Smooth muscle cell (in vitro differentiated cells): ENCODE measurements around the gene CCDC71. TPM values are rescaled to one million over a fixed set of nuclear protein-coding genes. Genes with fewer than 3 reads are reported as not detected.

Experiments
- DNase-seq: peaks from one replicate; lab custom pipeline; 2025; ENCODE audit not compliant: unreplicated experiment; lab: John Stamatoyannopoulos, UW
- H2AFZ ChIP-seq: fragments of 200-600 bp; sonication (generic); 2 replicates; pipeline ENCODE4 v1.6.0; 2016; ENCODE audit warnings: antibody characterized with exemption, low read depth, mild to moderate bottlenecking
- H3F3A ChIP-seq: fragments of 200-600 bp; sonication (generic); 2 replicates; pipeline ENCODE4 v1.6.0; 2017; ENCODE audit warnings: antibody characterized with exemption, low read depth
- H3K27ac ChIP-seq: fragments of 200-600 bp; sonication (generic); 2 replicates; pipeline ENCODE4 v1.5.1; 2016; ENCODE audit warnings: low read depth, mild to moderate bottlenecking
- H3K27me3 ChIP-seq: fragments of 200-600 bp; sonication (generic); 2 replicates; pipeline ENCODE4 v1.6.1; 2016; ENCODE audit warnings: low read depth, mild to moderate bottlenecking
- H3K36me3 ChIP-seq: fragments of 200-600 bp; sonication (generic); 2 replicates; pipeline ENCODE4 v1.5.1; 2016; ENCODE audit warnings: low read depth
- H3K4me1 ChIP-seq: fragments of 200-600 bp; sonication (generic); 2 replicates; pipeline ENCODE4 v1.5.1; 2016; ENCODE audit warnings: low read depth
- H3K4me2 ChIP-seq: fragments of 200-600 bp; sonication (generic); 2 replicates; pipeline ENCODE4 v1.6.0; 2016; ENCODE audit warnings: mild to moderate bottlenecking
- H3K4me3 ChIP-seq: fragments of 200-600 bp; sonication (generic); 2 replicates; pipeline ENCODE4 v1.5.1; 2016; ENCODE audit warnings: mild to moderate bottlenecking
- H3K79me2 ChIP-seq: fragments of 200-600 bp; sonication (generic); 2 replicates; pipeline ENCODE4 v1.6.0; 2016; ENCODE audit warnings: low read depth, mild to moderate bottlenecking
- H3K9ac ChIP-seq: fragments of 200-600 bp; sonication (generic); 2 replicates; pipeline ENCODE4 v1.6.0; 2016; ENCODE audit warnings: low read depth
- H3K9me3 ChIP-seq: fragments of 200-600 bp; sonication (generic); replicated peaks from 2 replicates; pipeline ENCODE4 v1.5.1; 2016; ENCODE audit warnings: low read depth
- H4K20me1 ChIP-seq: fragments of 200-600 bp; sonication (generic); 2 replicates; pipeline ENCODE4 v1.6.0; 2016; ENCODE audit warnings: low read depth
- WGBS: methylation state at CpG from one replicate; pipeline ENCODE4 v1.1.7; 2016; ENCODE audit warnings: low lambda C conversion rate; 5-methylcytosine and 5-hydroxymethylcytosine counted together
- polyA plus RNA-seq: library from polyadenylated mRNA; unstranded; fragments of >200 nt; fragmentation: Nextera tagmentation; extraction: Ambion mirVana; gene quantifications from 2 replicates; pipeline ENCODE4 v1.2.1, GENCODE V29; 2016
- total RNA-seq: library from RNA; depleted of rRNA; stranded (reverse); fragments of >200 nt; gene quantifications from 2 replicates; pipeline ENCODE4 v1.2.3, GENCODE V29; 2014
- TF ChIP-seq, protein P1 (sequence below): fragments of 200-600 bp; sonication (generic); IDR thresholded peaks from 2 replicates; pipeline ENCODE4 v1.5.1; 2017; ENCODE audit warnings: borderline replicate concordance, mild to moderate bottlenecking, antibody characterized with exemption; ENCODE audit not compliant: insufficient read depth, poor library complexity, severe bottlenecking

CCDC71 gene
- total and polyA plus RNA-seq, 2 experiments from 2014 or later: 0.59 to 33.8 TPM

DNA sequence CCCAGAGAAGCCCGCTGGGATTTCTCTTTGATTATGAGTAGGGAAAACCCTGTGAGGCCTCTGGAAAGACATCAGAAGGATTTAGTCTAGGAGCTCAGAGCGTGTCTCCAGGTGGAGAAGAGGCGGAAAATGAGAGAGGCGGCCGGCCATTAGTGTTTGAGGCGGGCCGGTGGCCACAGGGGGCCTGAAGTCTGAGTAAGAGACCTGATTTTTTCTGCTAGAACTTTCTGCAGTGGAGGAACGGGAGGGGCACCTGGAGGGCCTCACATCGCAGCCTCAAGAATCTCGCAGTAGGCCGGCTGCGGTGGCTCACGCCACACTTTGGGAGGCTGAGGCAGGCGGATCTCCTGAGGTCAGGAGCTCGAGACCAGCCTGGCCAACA is 33.8 kb upstream of the CCDC71 start:
- no peak for DNase-seq
- Histone ChIP-seq H4K20me1 (no peaks in the 10 kb centered on the region), H3K27me3 (no peaks in the 10 kb centered on the region), H2AFZ (no peak overlapping the region), H3K4me2 (no peak overlapping the region), H3K27ac (no peak overlapping the region), H3K79me2 (no peaks in the 10 kb centered on the region), H3K36me3 (no peaks in the 10 kb centered on the region), H3K9me3 (no peaks in the 10 kb centered on the region), H3K4me1 (no peaks in the 10 kb centered on the region), H3K4me3 (no peak overlapping the region), H3K9ac (no peak overlapping the region), H3F3A (no peaks in the 10 kb centered on the region)
- WGBS: 97% methylated on average over 15 of the region's 15 CpGs
- TF ChIP-seq, protein P1, sequence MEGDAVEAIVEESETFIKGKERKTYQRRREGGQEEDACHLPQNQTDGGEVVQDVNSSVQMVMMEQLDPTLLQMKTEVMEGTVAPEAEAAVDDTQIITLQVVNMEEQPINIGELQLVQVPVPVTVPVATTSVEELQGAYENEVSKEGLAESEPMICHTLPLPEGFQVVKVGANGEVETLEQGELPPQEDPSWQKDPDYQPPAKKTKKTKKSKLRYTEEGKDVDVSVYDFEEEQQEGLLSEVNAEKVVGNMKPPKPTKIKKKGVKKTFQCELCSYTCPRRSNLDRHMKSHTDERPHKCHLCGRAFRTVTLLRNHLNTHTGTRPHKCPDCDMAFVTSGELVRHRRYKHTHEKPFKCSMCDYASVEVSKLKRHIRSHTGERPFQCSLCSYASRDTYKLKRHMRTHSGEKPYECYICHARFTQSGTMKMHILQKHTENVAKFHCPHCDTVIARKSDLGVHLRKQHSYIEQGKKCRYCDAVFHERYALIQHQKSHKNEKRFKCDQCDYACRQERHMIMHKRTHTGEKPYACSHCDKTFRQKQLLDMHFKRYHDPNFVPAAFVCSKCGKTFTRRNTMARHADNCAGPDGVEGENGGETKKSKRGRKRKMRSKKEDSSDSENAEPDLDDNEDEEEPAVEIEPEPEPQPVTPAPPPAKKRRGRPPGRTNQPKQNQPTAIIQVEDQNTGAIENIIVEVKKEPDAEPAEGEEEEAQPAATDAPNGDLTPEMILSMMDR: no peak

DNA sequence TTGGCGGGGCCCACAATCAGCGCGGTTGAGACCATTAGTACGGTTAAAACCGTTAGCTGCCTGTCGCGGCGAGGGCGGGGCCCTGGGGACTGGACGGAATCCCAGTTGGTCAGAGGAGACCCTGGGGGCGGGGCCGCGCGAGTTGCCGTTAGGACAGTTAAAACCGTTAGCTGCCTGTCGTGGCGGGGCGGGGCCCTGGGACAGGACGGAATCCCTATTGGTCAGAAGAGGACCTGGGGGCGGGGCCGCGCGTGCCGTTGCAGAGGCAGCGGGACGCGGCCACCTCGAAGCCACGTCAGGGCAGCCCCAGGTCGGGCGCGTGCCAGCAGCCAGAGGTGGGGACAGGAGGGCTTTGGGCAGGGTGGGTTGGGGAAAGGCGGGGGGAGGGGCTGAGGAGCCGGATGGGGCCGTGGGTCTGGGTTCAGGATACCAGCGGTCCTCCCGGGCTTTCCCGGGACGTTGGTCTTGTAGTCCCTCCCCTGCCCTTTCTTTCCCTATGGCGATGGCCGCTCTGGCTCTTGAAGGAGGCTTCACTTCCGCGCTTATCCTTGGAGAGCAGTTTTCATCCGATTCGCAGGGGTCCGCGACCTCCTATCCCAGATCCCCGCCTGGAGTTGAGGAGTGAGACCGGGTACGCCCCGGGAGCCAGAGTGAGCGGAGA is 33.2 kb upstream of the CCDC71 start:
- H2AFZ ChIP-seq: no peak overlapping the region
- no peak for DNase-seq
- no peaks in the 10 kb centered on the region for H3K79me2 ChIP-seq
- H4K20me1 ChIP-seq: no peaks in the 10 kb centered on the region
- no peak overlapping the region for H3K9ac ChIP-seq
- no peaks in the 10 kb centered on the region for H3F3A ChIP-seq
- H3K36me3 ChIP-seq: no peaks in the 10 kb centered on the region
- H3K27me3 ChIP-seq: no peaks in the 10 kb centered on the region
- H3K27ac ChIP-seq: no peak overlapping the region
- no peak overlapping the region for H3K4me3 ChIP-seq
- H3K4me1 ChIP-seq: no peaks in the 10 kb centered on the region
- H3K4me2 ChIP-seq: no peak overlapping the region
- 95% methylated on average over 37 of the region's 53 CpGs for WGBS
- H3K9me3 ChIP-seq: no peaks in the 10 kb centered on the region
- TF ChIP-seq, protein P1: no peak

DNA sequence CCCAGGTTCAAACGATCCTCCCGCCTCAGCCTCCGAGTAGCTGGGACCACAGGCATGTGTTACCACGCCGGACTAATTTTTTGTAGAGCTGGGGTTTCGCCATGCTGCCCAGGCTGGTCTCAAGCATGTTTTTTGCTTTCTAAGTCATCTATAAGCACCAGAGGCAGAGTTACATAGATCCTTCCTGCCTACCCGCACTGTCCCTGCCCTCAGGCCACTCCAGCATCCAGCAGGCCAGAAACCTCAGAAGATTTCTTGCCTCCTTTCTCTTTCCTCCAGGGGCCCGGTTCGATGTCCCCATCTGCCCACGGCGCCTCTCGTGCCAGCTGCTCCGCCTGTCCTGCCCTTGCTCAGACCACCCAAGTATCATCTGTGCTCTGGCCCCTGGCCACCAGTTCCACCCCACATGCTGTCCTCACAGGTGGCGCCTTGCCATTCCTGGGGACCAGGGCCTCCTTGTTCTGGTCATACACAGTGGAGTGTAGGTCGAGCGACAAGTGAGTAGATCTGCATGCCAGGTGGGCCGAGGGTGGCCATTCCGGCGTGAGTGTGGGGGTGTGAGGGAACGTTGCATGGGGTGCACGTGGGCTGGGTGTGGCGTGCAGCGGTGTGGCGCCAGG is 32.6 kb upstream of the CCDC71 start:
- Histone ChIP-seq H3K79me2 (no peaks in the 10 kb centered on the region), H3K9ac (no peak overlapping the region), H3K36me3 (no peaks in the 10 kb centered on the region), H3K4me3 (no peak overlapping the region), H3K27me3 (no peaks in the 10 kb centered on the region), H3K9me3 (no peaks in the 10 kb centered on the region), H3K27ac (no peak overlapping the region), H3F3A (no peaks in the 10 kb centered on the region), H3K4me1 (no peaks in the 10 kb centered on the region), H4K20me1 (no peaks in the 10 kb centered on the region), H3K4me2 (no peak overlapping the region), H2AFZ (no peak overlapping the region)
- WGBS: 93% methylated on average over 24 of the region's 24 CpGs
- DNase-seq: no peak
- TF ChIP-seq, protein P1: no peak

DNA sequence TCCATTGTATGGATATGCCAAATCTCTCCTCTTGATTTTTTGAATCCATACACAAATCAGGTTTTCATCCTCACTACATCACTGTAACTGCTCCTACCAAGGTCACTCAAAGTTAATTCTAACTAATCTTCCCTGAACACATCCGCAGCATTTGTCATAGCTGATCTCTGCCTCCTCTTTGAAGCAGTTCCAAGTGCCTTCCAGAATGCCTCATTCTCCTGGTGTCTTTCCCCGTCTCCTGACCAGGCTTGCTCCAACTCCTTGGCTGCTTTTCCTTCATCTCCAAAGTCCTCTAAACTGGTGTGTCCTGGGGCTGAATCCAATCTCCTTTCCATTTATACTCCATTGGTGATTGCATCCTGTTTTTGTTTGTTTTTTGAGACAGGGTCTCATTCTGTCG is 32.0 kb upstream of the CCDC71 start:
- Histone ChIP-seq H3K4me1 (no peaks in the 10 kb centered on the region), H3K27ac (no peak overlapping the region), H3K4me2 (no peak overlapping the region), H3K9ac (no peak overlapping the region), H2AFZ (no peak overlapping the region), H3K27me3 (no peaks in the 10 kb centered on the region), H3K9me3 (no peaks in the 10 kb centered on the region), H3K4me3 (no peak overlapping the region), H3K36me3 (no peaks in the 10 kb centered on the region), H3F3A (no peaks in the 10 kb centered on the region), H4K20me1 (no peaks in the 10 kb centered on the region), H3K79me2 (no peaks in the 10 kb centered on the region)
- DNase-seq: no peak
- WGBS: 81% methylated on average over 3 of the region's 3 CpGs
- TF ChIP-seq, protein P1: no peak
